HG02884 (cell line): ENCODE data around the gene CFTR.

Experiments
- ATAC-seq: cut with Tn5 transposase; IDR thresholded peaks from one replicate; pipeline ENCODE4 v1.9.1; 2021; ENCODE audit warnings: mild to moderate bottlenecking, moderate library complexity; ENCODE audit not compliant: unreplicated experiment

CFTR gene

GRCh38 chr7:117645481-117646165, 165.8 kb downstream of the CFTR start:
- ATAC-seq: no peak

GRCh38 chr7:117648203-117648866, 168.5 kb downstream of the CFTR start:
- ATAC-seq: no peak

GRCh38 chr7:117652943-117653680, 173.3 kb downstream of the CFTR start:
- ATAC-seq: no peak

GRCh38 chr7:117654780-117655179, 175.0 kb downstream of the CFTR start:
- no peak for ATAC-seq

- no peak for ATAC-seq
These were observed 177.0 kb downstream of the CFTR start for GRCh38 chr7:117656806-117657205.

GRCh38 chr7:117659531-117660011, 179.7 kb downstream of the CFTR start:
- ATAC-seq: no peak

GRCh38 chr7:117661328-117661727, 181.5 kb downstream of the CFTR start:
- no peak for ATAC-seq

GRCh38 chr7:117664047-117664446, 184.2 kb downstream of the CFTR start:
- ATAC-seq: no peak

- ATAC-seq: no peak
These were observed 185.5 kb downstream of the CFTR start for GRCh38 chr7:117665368-117665767.

- no peak for ATAC-seq
These were observed 186.2 kb downstream of the CFTR start for GRCh38 chr7:117666031-117666430.

- ATAC-seq: no peak
These were observed 186.9 kb downstream of the CFTR start for GRCh38 chr7:117666689-117667088.

GRCh38 chr7:117667456-117667855, 187.6 kb downstream of the CFTR start:
- ATAC-seq: no peak

- ATAC-seq: no peak
These were observed 190.0 kb downstream of the CFTR start for GRCh38 chr7:117669818-117670217.

GRCh38 chr7:117672453-117672852, 192.6 kb downstream of the CFTR start:
- ATAC-seq: no peak

- no peak for ATAC-seq
These were observed 193.5 kb downstream of the CFTR start for GRCh38 chr7:117673367-117673766.

GRCh38 chr7:117673839-117674238, 194.0 kb downstream of the CFTR start:
- peak; percentile 61 for ATAC-seq

- no peak for ATAC-seq
These were observed 194.8 kb downstream of the CFTR start for GRCh38 chr7:117674617-117675016.

- ATAC-seq: no peak
These were observed 195.9 kb downstream of the CFTR start for GRCh38 chr7:117675497-117676435.

GRCh38 chr7:117679120-117679519, 199.3 kb downstream of the CFTR start:
- ATAC-seq: no peak

GRCh38 chr7:117682681-117683385, 203.0 kb downstream of the CFTR start:
- no peak for ATAC-seq
